ENCODE data around the gene VWCE. TPM values are rescaled to one million over a fixed set of nuclear protein-coding genes. Genes with fewer than 3 reads are reported as not detected.

The VWCE gene
- total and polyA plus RNA-seq, 10 of the 15 experiments (the other 5 are each of a cell fraction or from before 2014, with no cell fraction given), result 0.10 to 4.9 (median 2.4) TPM

- no TSS peak for BruUV-seq (replicated peaks)
- Histone ChIP-seq H3K9ac (ENCODE audit: control insufficient read depth, insufficient read depth, low read length) (no peak overlapping the region), H4K20me1 (ENCODE audit: control insufficient read depth, insufficient read depth) (no peaks in the 10 kb centered on the region), H3K4me2 (ENCODE audit: control insufficient read depth, insufficient read depth) (no peak overlapping the region), H3K9me3 (replicated peaks; ENCODE audit: control insufficient read depth, insufficient read depth, low read length) (no peaks in the 10 kb centered on the region), H3K27ac (ENCODE audit: control insufficient read depth, insufficient read depth) (no peak overlapping the region), H3K36me3 (ENCODE audit: control insufficient read depth in 2 of 2, insufficient read depth in 2 of 2, low read length in 1 of 2) (peaks cover 0 to 4% of the 10 kb centered on the region in 2 experiments; a peak in 2 of 4 replicates), H3K79me2 (ENCODE audit: control insufficient read depth, insufficient read depth, low read length) (no peaks in the 10 kb centered on the region), H2AFZ (ENCODE audit: control insufficient read depth, low read depth, low read length) (no peak overlapping the region), H3K27me3 (replicated peaks in 1 of 2; ENCODE audit: control insufficient read depth in 2 of 2, insufficient read depth in 2 of 2, low read length in 1 of 2) (no peaks in the 10 kb centered on the region), H3K4me3 (no peak overlapping the region), H3K4me1 (ENCODE audit: control insufficient read depth, insufficient read depth, low read length) (no peaks in the 10 kb centered on the region)
- no peak for FAIRE-seq
- ChIA-PET RAD21 (ENCODE audit: unreplicated experiment) (interaction anchor here (0.7 kb wide), 1 partner anchor 13 kb away, joined by 3 read pairs; no protein-coding TSS in a partner anchor), POLR2A (interaction anchor here (0.9 kb wide), 1 partner anchor 19 kb away, joined by 4 read pairs; the partner anchor contains the start of gene CYB561A3), SMC1A (ENCODE audit: uncharacterized antibody, unreplicated experiment) (interaction anchor here (1.1 to 1.7 kb wide), 3 partner anchors 10 to 43 kb away, joined by 4 to 9 read pairs (median 5); no protein-coding TSS in a partner anchor), CTCF (interaction anchor here (0.7 to 10.2 kb wide), 3 partner anchors 19 to 93 kb away, joined by 3 to 729 read pairs (median 387); partner anchors contain the start of genes CYB561A3 and TMEM138)
- intact Hi-C loops (cut with micrococcal nuclease; ENCODE audit: unreplicated experiment) (no loop called here), in situ Hi-C loops (cut with MboI) (no loop called here)
- ATAC-seq, result no peak
- no peak for DNase-seq (ENCODE audit: low read depth, low spot score)
- WGBS (ENCODE audit: insufficient coverage, insufficient replicate concordance, low lambda C conversion rate, missing lambda C conversion rate), result 95% methylated on average over 20 of the region's 20 CpGs
- no peak for TF ChIP-seq TBL1XR1 (IDR thresholded peaks at IDR 0.05; ENCODE audit: low read depth, low read length)
- TF ChIP-seq NFIC (IDR thresholded peaks at IDR 0.05; ENCODE audit: low read depth, low read length), result no peak
- TF ChIP-seq EZH2 (IDR thresholded peaks at IDR 0.05; ENCODE audit: borderline replicate concordance, control insufficient read depth, low read depth, low read length), result no peak
Measured at GRCh38 chr11:61342207-61342803, 47.2 kb upstream of the VWCE start.

- no peaks in the 10 kb centered on the region for H4K20me1 ChIP-seq (ENCODE audit: control insufficient read depth, insufficient read depth)
- intact Hi-C loops (cut with micrococcal nuclease; ENCODE audit: unreplicated experiment) (no loop called here), in situ Hi-C loops (cut with MboI) (no loop called here)
- FAIRE-seq (no peak), ATAC-seq (no peak), DNase-seq (ENCODE audit: low read depth, low spot score) (no peak)
- POLR2A ChIA-PET, result interaction anchor here (0.9 to 1.3 kb wide), 2 partner anchors 19 to 21 kb away, joined by 3 to 4 read pairs; partner anchors contain the start of gene CYB561A3
- H3K9me3 ChIP-seq (replicated peaks; ENCODE audit: control insufficient read depth, insufficient read depth, low read length), result no peaks in the 10 kb centered on the region
- H3K4me3 ChIP-seq, result no peak overlapping the region
- no peak overlapping the region for H2AFZ ChIP-seq (ENCODE audit: control insufficient read depth, low read depth, low read length)
- RAD21 ChIA-PET (ENCODE audit: unreplicated experiment), result interaction anchor here (0.7 kb wide), 1 partner anchor 14 kb away, joined by 3 read pairs; no protein-coding TSS in a partner anchor
- no peak overlapping the region for H3K4me2 ChIP-seq (ENCODE audit: control insufficient read depth, insufficient read depth)
- peaks cover 0 to 4% of the 10 kb centered on the region in 2 experiments; a peak in 2 of 4 replicates for H3K36me3 ChIP-seq (ENCODE audit: control insufficient read depth in 2 of 2, insufficient read depth in 2 of 2, low read length in 1 of 2)
- BruUV-seq (replicated peaks), result no TSS peak
- no peak overlapping the region for H3K9ac ChIP-seq (ENCODE audit: control insufficient read depth, insufficient read depth, low read length)
- H3K4me1 ChIP-seq (ENCODE audit: control insufficient read depth, insufficient read depth, low read length), result no peaks in the 10 kb centered on the region
- SMC1A ChIA-PET (ENCODE audit: uncharacterized antibody, unreplicated experiment), result interaction anchor here (1.1 to 1.7 kb wide), 3 partner anchors 10 to 44 kb away, joined by 4 to 9 read pairs (median 5); no protein-coding TSS in a partner anchor
- TF ChIP-seq BCL3 (IDR thresholded peaks at IDR 0.05; ENCODE audit: borderline replicate concordance, insufficient read depth, low read depth, low read length, poor library complexity, severe bottlenecking) (no peak), SPI1 (IDR thresholded peaks at IDR 0.05; ENCODE audit: borderline replicate concordance, insufficient read depth, low read depth, low read length) (no peak), NR2C2 (IDR thresholded peaks at IDR 0.05; ENCODE audit: borderline replicate concordance, control insufficient read depth, insufficient read length, low read depth) (no peak), ESRRA (IDR thresholded peaks at IDR 0.05; ENCODE audit: low read length) (no peak), EGR1 (IDR thresholded peaks at IDR 0.05; ENCODE audit: borderline replicate concordance in 1 of 2, low read depth in 2 of 2, low read length in 2 of 2) (no peak), FOS (IDR thresholded peaks at IDR 0.05; ENCODE audit: borderline replicate concordance, extremely low read depth, insufficient read length) (no peak), TBL1XR1 (IDR thresholded peaks at IDR 0.05; ENCODE audit: low read depth, low read length) (no peak)
- WGBS (ENCODE audit: insufficient coverage, insufficient replicate concordance, low lambda C conversion rate, missing lambda C conversion rate), result 84% methylated on average over 4 of the region's 4 CpGs
- CTCF ChIA-PET, result interaction anchor here (0.7 to 10.2 kb wide), 3 partner anchors 20 to 94 kb away, joined by 3 to 729 read pairs (median 387); partner anchors contain the start of genes CYB561A3 and TMEM138
- no peak overlapping the region for H3K27ac ChIP-seq (ENCODE audit: control insufficient read depth, insufficient read depth)
- H3K79me2 ChIP-seq (ENCODE audit: control insufficient read depth, insufficient read depth, low read length), result no peaks in the 10 kb centered on the region
- H3K27me3 ChIP-seq (replicated peaks in 1 of 2; ENCODE audit: control insufficient read depth in 2 of 2, insufficient read depth in 2 of 2, low read length in 1 of 2), result no peaks in the 10 kb centered on the region
Measured at GRCh38 chr11:61341706-61342105, 46.6 kb upstream of the VWCE start.
